ENCODE results near the gene SYTL3.

SYTL3 gene

DNA sequence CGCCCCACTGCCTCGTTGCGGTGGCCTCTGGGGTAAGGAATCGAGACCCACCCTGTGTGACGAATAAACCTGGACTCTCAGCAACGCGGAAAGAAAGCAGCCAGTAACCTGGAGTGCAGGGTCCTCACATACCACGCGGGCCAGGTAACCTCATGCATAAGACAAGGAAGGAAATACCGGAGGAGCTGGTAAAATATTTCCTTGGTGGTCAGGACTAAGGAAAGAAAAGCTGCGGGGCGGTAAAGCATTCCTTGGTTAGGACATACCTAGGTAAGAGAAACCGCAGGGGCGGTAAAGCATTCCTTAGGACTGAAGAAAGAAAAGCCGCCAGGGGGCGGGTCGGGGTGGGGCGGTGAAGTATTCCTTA is 80.7 kb downstream of the SYTL3 start:
- FAIRE-seq: no peak

DNA sequence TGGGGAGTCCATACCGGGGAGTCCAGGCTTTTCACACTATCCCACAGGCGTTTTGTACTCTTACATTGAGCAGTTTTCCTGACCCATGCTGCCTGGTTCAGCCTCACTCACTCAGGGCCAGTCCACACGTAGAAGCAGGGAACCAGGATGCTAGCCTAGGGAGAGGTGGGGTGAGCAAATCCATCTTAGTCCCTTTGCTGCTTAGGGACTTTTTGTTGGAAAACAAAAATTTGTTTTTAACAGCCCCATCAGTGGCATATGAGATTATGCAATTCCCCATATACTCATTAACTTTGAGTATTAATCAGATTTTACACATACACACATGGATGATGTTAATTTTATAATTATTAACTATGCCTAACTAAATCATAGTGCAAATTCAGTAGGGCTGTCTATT is 85.2 kb downstream of the SYTL3 start:
- FAIRE-seq: no peak

DNA sequence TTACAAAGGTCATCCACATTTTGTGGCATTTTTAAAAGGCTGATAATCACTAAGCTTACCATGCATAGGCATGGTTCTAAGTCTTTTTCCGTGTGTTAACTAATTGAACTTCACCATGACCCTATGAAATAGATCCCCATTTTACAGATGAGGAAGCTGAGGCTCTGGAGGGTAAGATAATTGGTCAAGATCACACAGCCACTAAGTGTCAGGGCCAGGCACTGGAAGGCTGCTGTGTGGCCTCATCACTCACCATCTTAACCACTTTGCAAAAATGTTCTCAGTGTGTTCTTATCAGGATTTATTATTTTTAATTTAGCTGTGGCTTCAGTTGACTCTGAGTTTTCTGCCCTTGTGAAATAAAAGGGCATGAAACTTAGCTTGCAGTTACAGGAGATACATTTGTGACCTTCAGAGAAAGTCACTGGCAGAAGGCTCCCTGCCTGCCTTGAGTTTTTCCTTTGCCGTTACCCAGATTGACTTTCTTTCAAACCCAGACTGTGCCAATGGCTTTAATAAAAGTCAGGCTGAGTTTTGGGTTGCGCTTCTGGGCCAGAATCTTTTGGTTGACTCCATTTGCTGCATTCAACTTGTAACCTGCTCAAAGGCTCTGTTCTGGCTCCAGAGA is 87.3 kb downstream of the SYTL3 start:
- no peak for FAIRE-seq

DNA sequence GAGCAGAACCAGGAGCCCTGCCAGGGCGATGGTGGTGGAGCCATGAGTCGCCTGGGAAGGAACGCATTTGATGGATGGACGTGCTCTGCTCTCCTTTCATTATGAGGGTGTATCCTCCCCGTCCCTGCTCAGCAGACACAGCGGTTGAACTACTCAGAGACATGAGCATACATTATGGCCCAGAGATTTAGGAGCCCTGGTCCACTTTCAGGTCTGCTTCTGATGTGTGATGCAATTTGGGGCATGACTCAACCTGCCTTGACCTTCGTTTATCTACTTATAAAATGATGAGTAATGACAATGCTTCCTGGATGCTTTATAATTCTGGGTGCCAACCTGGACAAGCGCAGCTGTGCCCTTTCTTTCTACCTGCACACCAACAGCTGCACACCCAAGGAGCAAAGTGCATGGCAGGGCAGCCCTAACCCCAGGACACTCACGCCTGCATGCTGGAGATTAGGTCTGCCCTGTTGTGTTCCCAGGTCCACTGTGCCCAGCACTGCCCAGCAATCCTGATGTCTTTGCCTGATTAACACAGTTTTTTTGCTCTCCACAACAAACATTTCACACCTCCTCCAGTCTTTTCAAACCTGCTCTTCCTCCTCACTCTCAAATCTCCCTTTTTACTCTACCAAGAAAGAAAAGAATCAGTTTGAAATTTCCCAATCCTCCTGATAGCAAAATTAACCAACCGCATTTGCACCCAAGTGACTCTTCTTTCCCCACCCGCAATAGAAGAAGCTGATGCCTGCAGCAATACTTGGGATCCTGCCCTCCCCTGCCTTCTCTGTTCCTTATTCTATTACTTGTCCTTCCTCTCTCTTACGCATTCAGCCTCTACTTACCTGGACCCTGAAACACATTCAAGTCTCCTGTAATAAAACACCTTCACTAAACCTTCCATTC is 88.1 kb downstream of the SYTL3 start:
- no peak for FAIRE-seq

DNA sequence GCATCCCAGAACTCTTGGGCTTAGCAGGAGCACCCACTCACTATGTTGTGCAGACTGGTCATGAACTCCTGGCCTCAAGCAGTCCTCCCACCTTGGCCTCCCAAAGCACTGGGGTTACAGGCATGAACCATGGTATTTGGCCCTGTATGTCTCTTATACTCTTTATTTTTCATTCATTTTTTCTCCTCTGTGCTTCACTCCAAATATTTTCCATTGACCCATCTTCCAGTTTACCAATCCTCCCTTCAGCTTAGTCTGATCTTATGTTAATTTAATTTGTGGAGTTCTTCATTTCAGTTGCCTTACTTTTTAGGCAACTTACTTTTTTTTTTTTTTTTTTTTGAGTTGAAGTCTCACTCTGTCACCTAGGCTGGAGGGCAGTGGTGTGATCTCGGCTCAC is 89.8 kb downstream of the SYTL3 start:
- FAIRE-seq: no peak

DNA sequence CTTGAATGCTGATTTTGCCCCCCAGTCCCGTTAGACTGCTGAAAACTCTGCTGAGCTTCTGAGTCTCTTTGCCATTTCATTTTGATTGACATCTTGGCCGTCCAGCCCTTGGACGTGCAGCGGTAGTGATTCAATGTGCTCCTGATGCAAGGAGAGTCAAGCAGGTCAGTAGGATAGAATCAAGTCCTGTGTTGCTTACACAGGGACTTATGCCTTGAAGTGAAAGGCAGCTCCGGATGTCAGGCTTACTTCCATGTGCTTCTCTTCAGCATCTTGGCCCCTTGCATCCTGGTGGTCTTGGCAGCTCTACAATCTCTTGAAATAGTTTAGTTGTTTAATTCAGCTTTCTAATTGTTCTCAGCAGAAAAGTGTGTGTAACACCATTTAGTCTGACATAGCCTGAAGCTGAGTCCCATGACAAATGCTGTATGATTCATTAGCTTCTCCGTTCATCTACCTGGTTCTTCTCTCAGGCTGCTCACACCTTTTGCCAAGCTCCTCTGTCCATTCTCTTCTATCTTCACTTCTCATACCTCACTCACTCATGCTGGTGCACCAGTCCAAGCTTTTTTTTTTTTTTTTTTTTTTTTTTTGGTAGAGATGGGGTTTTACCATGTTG is 93.3 kb downstream of the SYTL3 start:
- FAIRE-seq: no peak

DNA sequence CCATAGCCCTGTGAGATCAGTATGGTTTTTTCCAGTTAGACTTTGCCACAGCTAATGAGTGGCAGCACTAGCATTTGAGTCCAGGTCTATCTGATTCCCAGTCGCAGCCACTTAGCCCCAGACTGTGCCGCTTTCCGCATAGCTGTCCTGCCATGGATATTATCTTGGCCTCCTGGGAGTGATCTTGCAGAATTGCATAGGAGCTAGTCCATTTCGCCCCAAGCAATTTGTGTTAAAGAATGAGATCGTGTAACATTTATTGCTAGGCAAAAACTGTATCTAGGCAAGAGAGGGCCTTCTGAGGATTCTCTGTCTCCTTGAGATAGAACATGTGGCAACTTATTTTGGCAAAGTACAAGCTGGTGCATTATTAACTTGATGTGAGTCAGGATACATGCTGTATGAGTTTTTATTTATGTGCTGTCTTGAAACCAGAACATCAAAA is 95.2 kb downstream of the SYTL3 start:
- FAIRE-seq: no peak

DNA sequence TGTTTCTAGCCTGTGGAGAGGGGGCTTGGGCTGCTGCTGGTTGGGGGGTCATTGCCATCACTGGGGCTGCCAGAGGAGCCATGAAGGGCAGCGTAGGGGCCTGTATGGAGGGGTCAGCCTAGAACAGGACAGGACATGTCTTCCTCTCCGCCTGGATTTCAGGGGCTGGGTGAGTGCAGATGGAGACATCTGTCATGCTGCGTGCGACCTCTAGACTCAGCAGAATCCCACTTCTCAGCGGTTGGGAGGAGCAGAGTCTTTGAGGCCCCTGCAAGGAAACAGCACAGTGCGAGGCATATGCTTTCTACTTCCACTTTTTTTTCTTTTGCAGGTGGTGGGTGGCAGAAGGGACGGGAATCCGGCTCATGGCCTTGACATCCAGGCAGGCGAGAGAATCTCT is 101.4 kb downstream of the SYTL3 start:
- FAIRE-seq: no peak

DNA sequence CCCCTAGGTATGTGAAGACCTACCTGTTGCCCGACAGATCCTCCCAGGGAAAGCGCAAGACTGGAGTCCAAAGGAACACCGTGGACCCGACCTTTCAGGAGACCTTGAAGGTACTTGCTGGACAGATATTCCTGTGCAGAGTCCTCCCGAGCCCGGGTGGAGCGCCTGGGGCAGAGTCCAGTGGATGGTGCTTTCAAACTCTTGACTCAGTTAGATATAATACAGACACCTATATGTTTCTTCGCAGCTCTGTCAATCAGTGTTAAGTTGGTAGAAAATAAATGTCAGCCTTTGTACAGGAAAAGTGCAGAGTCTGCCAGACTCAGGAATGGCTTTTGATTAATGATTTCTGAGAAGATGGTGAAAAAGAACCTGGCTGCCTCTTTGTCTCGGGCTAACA is 102.1 kb downstream of the SYTL3 start:
- FAIRE-seq: no peak

DNA sequence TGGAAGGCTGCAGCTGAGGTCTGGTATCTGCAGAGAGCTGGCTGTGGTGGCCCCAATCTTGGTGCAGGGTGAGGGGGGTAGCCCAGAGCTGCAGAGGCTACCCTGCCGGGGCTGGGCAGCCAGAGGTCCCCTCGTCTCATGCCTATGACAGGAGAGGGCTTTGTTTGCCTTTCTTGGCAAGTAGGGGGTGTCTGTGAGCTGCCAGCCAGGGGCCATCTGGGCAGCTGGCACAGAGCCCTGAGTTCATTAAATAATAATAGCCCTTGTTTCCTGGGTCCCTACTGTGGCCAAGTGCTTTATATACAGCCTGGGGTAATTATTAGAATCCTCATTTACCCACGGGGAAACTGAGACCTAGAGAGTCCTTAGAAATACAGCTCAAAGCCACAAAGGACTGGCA is 102.8 kb downstream of the SYTL3 start:
- FAIRE-seq: no peak

DNA sequence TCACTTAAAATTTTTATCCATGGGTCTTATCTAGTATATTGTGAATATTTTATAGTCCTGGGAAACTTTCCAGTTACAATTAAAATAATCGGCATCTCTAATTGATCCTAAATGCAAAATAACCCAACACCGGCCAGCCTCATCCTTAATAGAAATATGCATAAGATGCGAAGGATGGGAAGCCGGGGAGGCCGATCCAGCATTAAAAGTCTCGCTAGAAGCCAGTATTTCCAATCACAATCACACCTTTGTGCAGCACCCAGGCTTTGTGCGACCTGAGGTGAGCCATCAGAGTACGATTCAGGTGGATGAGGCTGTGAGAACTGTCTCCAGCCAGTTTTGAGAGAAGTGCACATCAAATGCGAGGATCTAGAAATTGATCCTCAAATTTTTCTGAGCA is 104.0 kb downstream of the SYTL3 start:
- no peak for FAIRE-seq

DNA sequence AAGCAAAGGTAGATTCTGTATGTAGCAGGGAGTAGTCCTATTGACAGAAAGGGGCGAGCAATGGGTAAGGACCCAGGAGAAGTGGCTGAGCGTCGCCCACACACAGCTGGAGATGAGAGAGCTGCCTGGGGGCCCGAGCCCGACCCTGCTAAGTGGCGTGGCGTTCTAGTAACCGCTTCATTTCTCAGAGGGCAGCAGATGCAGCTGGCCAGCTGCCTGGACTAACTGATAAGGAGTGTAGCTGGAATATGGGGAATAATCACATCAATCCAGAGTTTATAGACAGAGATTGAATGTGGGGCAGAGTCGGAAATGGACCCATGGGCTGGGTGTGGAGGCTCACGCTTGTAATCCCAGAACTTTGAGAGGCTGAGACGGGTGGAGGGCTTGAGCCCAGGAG is 104.9 kb downstream of the SYTL3 start:
- no peak for FAIRE-seq

DNA sequence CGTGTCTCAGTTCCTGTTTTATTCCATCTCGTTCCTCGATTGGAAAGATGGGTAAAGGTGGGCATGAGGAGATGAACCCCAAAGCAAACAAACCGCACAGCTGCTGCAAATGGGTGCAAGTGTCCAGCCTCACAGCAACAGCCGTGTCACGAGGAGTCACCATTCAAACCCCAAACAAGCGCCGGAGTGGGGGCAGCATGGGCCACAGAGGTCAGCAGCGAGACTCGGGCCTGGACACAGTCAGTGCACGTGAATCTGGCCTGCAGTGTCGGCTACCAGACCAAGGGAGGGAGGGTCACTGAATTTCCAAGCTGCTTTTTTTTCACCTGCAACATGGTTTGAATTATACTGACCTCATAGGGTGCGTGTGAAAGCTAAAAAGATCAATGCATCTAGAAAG is 105.8 kb downstream of the SYTL3 start:
- no peak for FAIRE-seq

DNA sequence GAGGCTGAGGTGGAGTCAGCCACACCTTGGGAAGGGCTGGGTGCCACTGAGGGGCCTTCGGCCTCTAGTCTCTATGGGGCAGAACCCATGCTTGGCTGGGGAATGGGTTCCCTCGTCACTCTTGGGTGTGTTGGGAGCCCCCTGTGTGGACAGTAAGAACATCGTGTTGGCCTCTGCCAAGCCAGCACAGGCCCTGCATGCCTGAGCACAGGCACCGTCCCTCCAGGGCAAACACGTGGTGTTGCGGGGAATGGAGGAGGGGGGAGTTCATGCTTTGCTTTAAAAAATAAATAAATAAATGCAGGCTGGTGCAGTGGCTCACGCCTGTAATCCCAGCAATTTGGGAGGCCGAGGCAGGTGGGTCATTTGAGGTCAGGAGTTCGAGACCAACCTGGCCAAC is 106.3 kb downstream of the SYTL3 start:
- FAIRE-seq: no peak

DNA sequence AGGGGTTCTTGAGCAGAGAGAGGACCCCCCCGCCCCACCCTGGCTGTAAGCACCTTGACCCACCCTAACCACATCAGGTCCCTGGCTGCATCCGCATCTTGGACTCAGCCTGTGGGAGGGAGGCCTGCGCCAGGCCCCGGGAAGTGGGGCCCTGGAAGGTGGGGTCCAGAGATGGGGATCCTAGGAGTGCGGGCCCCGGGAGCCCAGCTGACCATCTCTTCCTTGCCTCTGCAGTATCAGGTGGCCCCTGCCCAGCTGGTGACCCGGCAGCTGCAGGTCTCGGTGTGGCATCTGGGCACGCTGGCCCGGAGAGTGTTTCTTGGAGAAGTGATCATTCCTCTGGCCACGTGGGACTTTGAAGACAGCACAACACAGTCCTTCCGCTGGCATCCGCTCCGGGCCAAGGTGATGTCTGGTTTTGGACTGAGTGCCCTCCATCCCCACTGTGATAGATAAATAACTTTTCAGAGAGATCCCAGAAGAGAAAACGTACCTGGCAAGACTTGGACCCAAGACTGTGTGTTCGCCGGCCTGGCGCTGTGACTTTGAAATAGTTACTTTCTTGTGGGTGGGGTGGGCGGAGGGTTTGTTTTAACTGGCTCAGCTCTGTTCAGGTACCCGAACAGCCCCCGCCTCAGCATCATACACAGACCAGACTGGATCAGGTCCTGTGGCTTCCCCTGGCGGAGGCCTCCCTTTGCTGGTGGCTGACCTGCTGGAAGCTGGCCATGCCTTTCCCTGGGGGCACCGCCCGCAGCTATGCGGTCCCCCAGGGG is 107.3 kb downstream of the SYTL3 start:
- FAIRE-seq: no peak

DNA sequence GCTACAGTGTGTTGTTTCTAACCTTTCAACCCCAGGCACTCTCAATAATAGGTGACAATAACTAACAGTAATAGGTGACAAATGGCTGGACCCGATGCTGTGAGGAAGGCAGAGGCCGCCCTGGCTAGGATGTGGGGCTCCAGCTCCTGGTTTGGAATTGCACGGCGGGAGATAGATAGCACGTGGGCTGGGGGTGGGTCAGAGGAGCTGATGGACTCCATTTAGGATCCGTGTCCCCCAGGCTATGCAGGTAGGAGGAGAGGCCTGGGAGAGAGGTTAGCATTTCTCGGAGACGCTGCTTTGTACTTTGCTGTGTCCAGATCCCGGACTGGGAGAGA is 107.9 kb downstream of the SYTL3 start:
- no peak for FAIRE-seq

DNA sequence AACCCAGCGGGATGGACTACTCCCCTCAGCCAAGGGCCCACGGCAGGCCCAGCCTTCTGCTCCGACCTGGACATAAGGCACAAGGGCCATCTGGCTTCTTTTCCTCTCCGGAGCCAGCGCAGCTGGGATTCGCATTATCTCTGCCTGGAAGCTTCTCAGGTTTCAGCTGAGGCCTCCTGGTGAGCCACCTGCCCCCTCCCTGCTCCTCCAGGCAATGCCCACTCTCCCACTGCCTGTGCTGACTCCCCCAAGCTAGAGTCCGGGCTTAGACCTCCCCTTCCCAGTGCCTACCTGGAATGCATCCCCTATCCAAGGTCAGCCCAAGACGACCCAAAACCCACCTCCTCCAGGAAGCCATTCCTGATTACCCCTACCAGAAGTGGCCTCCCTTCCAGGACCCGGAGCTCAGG is 108.6 kb downstream of the SYTL3 start:
- no peak for FAIRE-seq

DNA sequence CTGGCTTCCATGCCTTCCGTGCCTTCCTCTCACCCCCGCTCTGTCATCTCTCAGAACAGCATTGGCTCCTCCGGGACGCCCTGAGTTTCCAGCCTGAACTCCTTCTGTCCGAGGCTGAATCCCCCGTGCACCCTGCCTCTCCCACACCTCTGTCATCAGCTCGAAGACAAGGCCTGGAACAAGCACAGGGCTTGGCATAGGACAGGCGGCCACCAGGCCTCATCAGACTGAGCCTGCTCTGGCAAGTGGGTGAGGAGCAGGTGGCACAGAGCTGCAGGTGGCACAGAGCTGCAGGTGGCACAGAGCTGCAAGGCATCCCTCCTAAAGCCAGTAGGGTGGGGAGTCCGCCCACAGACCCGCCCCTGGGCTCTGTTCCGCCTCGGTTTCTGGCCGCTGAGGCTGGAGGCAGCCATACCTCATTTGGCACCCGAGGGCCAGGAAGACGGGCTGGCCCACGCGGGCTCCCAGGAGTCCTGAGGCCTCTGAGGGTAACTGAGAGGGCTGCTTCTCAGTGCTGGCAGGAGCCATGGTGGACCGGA is 109.2 kb downstream of the SYTL3 start:
- FAIRE-seq: no peak

DNA sequence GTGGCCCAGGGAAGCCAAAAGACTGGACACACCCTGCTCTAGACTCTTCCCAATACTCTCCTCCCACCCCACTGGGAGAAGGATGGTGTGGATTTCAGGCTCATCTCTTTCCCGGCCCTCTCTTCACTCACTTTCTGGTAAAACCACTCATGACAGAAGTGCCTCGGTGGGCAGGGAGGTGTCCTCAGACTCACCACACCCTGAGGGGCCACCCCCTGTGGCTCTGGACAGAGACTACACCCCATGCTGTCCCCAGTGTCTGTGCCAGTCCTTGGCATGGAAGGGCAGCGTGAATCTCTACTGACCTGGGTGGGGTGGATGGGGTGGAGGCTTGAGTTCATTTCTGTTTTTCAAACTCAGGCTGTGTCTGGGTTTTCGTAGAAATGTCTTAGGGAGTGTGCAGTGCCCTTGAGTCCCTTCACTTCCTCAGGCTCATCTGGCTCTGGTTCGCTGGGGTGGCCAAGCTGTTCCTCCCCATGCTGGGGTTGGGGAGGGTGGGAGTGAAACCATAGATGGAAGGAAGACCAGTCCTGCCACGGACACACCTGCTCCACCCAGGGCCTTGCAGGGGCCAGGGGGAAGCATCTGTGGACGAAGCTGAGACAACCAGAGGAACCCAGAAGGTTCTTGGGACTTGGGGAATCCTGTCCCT is 110.2 kb downstream of the SYTL3 start:
- no peak for FAIRE-seq

DNA sequence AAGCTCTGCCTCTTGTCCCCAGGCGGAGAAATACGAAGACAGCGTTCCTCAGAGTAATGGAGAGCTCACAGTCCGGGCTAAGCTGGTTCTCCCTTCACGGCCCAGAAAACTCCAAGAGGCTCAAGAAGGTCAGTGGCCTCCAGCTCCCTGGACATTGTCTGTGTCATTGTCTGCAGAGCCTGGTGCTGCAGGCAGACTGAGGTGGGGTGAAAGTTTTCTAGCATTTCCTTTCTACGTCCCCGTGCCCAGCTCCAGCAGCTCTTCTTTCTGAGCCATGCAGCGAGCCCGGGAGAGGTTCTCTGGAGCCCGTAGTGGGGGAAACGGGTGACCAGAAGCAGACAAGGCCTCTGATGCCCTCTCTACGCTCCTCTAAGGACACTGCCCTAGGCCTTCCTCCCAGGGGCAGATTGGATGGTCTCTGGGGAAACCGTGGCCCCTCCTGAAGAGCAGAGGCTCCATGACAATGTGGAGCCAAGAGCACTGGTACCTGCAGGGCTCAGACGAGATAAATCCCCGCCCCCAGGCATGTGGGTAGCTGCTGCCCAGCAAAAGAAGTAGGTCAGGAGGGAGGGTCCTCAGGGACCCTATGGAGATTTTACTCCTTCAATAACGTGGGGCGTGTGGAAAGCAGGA is 110.9 kb downstream of the SYTL3 start:
- no peak for FAIRE-seq

DNA sequence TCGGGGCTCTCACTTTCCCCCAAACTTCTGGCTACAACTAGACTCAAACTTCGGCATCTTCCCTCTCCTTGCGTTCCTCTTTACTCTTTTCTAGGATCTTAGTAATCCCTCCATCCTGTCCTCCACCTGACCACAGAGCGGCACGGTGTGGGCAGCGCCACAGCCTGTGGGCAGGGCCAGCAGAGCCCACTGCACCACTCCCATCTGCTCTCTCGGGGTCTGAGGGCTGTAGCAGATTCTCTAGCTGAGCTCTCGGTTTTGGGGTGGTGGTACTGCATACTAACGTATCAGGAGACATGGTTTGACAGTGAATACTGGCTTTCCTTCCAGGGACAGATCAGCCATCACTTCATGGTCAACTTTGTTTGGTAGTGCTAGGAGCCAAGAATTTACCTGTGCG is 111.9 kb downstream of the SYTL3 start:
- FAIRE-seq: no peak

DNA sequence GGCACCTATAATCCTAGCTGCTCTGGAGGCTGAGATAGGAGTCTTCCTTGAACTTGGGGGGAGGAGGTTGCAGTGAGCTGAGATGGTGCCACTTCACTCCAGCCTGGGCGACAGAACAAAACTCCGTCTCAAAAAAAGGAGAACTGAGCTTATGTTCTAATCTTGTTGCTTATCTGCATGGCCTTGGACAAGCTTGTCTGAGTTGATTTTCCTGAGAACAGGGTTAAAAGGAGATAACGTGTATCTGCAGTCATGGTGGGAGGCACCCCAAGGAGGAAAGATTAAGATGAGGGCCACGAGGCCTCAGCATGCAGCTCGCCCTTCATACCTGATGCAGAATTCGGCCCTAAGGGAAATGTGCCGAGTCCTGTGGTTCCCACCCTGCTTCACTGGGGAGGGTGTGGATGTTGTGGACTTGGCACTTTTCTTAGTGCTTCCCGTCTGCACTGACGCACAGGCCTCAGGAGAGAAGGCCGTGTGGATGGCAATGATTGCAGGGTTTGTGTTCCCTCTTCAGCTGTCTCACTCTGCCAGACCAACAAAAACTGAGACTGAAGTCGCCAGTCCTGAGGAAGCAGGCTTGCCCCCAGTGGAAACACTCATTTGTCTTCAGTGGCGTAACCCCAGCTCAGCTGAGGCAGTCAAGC is 113.1 kb downstream of the SYTL3 start:
- no peak for FAIRE-seq
